RWPE1 (cell line): ENCODE results near the gene ZNF800.

Experiments
- CTCF ChIA-PET: fragments of 350-600 bp; sonication (Branson Sonifier 250); formaldehyde crosslinking; extraction: SDS; loops from one replicate; lab custom pipeline; 2021; lab: Yijun Ruan, JAX
- POLR2A ChIA-PET: fragments of 400-600 bp; formaldehyde crosslinking; extraction: SDS; loops from one replicate; lab custom pipeline; 2020; ENCODE audit warnings: antibody characterized with exemption; ENCODE audit not compliant: low non-redundant PET; lab: Yijun Ruan, JAX
- DNase-seq: peaks from one replicate; pipeline ENCODE4 v3.0.0; 2012; ENCODE audit warnings: low spot score
- H3K27ac ChIP-seq: fragments of 450-650 bp; 2 replicates; pipeline ENCODE4 v1.5.1; 2017
- CTCF ChIP-seq: fragments of 450-650 bp; conservative IDR thresholded peaks from 2 replicates; pipeline ENCODE4 v1.5.1; 2017; ENCODE audit warnings: low read depth, mild to moderate bottlenecking

Gene ZNF800

GRCh38 chr7:127367679-127368078, 24.8 kb downstream of the ZNF800 start:
- TF ChIP-seq CTCF, result no peak

GRCh38 chr7:127366680-127367079, 25.8 kb downstream of the ZNF800 start:
- ChIA-PET POLR2A (no interaction called here), CTCF (interaction anchor here (0.7 kb wide), 1 partner anchor 11 kb away, joined by 4 read pairs; no protein-coding TSS in a partner anchor)
- no peak for DNase-seq
- TF ChIP-seq CTCF, result no peak
- no peak overlapping the region for H3K27ac ChIP-seq

More at GRCh38 chr7:127367679-127368078, 24.8 kb downstream of the ZNF800 start:
- ChIA-PET POLR2A (no interaction called here), CTCF (no interaction called here)
- H3K27ac ChIP-seq, result no peak overlapping the region
- no peak for DNase-seq

- CTCF ChIA-PET, result no interaction called here
Measured at GRCh38 chr7:127365957-127366315, 26.6 kb downstream of the ZNF800 start.

GRCh38 chr7:127365164-127365956, 27.1 kb downstream of the ZNF800 start:
- no peak overlapping the region for H3K27ac ChIP-seq
- no peak for TF ChIP-seq CTCF
- ChIA-PET POLR2A (no interaction called here), CTCF (no interaction called here)
- no peak for DNase-seq

More at GRCh38 chr7:127365957-127366315, 26.6 kb downstream of the ZNF800 start:
- POLR2A ChIA-PET, result no interaction called here
- H3K27ac ChIP-seq, result no peak overlapping the region
- no peak for DNase-seq
- TF ChIP-seq CTCF, result no peak

- TF ChIP-seq CTCF, result no peak
- DNase-seq, result no peak
- no peak overlapping the region for H3K27ac ChIP-seq
- ChIA-PET POLR2A (no interaction called here), CTCF (no interaction called here)
Measured at GRCh38 chr7:127362364-127363027, 30.0 kb downstream of the ZNF800 start.

- ChIA-PET CTCF (interaction anchor here (0.7 kb wide), 1 partner anchor 13 kb away, joined by 3 read pairs; no protein-coding TSS in a partner anchor), POLR2A (no interaction called here)
- no peak for TF ChIP-seq CTCF
Measured at GRCh38 chr7:127361736-127362135, 30.8 kb downstream of the ZNF800 start.

More at GRCh38 chr7:127361736-127362135, 30.8 kb downstream of the ZNF800 start:
- H3K27ac ChIP-seq, result no peak overlapping the region
- no peak for DNase-seq
